NCI-H128 (cell line): Measurements from ENCODE around the gene SMAD7.
"Not testable (repeated sequence)": the region's sequence is repeated elsewhere in the genome, so short reads cannot be mapped to it uniquely, and the experiment has no call there.

Experiments used
- DNase-seq: peaks from one replicate; lab custom pipeline; 2025; ENCODE audit not compliant: unreplicated experiment; lab: John Stamatoyannopoulos, UW

SMAD7 gene

DNA sequence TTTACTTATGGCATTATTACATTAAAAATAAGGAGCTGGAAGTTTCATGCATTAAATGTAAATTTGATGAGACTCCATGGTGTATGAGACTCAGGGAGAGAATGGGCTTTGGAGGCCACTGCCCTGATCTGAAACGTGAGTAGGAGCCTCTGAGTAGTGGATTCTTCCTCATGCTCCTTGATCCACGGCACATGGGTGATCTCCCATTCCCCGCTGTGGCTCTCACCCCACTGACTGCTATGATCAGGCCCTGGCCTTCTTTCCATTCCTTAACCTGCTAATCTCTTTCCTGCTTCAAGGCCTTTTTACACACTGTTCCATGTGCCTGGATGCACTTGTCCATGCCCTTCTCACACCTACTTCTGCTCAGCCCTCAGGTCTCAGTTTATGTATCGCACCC lies 68.4 kb downstream of the SMAD7 start:
- DNase-seq: no peak

DNA sequence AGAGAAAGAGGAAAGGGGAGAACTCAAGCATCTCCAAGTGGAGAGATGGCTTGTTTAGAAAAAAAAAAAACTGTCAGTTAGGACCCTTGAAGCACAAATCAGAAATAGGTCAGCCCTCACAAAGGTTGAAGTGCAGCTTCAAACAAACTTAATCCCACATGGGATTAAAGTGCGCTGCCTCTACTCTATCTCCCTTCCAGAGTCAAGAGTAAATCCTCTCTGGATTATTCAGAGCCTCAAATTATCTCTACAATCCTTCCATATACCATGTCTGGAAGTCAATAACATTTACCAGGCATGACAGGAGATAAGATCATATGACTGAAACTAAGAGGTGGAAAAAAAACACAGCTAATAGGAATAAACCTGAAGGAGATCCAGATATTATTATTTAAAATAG lies 69.8 kb downstream of the SMAD7 start:
- DNase-seq: no peak

DNA sequence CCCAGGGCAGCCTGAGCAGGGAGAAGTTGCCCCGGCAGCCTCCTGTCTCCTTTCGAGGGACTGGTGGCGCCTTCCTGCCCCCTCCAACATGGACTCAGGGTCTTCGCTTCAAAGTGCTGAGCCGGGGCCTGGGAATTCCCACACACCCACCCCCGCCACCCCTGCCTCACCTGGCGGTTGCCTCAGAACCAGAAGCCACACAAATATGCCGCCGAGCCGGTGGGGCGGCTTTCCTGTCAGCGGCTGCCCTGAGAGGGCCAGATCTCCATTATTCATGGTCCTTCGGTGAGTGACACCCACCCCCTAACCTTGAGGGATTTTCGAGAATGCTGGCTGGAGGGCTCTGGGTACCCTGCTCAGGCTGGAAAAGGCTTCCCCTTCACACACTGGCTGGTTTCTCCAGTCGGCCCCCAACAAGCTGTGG lies 71.7 kb downstream of the SMAD7 start:
- no peak for DNase-seq

DNA sequence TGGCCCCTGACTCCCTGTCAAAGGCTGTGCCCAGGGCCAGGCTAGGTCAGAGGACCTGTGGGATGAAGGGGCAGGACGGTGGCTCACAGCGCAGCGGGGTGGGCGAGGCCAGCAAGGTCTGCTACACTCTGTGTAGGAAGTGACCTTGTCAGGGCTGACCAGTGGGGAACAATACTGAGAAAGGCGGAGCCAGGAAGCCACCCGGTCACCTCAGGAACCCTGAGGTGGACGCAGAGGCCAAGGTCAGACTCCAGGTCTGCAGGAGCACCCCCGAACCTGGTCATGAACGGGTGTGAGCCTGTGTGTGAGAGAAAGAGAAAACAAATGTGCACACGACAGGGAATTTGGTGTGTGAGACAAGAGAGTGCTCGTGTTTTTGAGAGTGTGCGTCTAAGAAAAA lies 72.3 kb downstream of the SMAD7 start:
- DNase-seq: no peak

DNA sequence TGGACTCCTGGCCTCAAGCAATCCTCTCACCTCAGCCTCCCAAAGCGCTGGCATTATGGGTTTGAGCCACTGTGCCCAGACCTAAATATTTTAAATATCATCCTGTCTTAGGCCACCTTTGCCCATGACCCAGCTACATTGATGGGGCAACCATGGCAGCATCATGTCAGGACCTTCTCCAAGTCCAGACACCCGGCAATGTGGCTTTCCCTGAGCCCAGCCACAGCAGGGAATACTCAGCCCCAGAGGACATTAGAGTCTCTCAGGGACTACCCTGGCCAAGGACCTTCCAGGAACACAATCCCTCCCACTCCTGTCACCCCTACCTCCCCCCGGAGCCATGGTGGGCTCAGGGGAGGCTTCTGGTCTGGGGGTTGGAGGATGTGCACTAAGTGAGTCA lies 72.8 kb downstream of the SMAD7 start:
- no peak for DNase-seq

DNA sequence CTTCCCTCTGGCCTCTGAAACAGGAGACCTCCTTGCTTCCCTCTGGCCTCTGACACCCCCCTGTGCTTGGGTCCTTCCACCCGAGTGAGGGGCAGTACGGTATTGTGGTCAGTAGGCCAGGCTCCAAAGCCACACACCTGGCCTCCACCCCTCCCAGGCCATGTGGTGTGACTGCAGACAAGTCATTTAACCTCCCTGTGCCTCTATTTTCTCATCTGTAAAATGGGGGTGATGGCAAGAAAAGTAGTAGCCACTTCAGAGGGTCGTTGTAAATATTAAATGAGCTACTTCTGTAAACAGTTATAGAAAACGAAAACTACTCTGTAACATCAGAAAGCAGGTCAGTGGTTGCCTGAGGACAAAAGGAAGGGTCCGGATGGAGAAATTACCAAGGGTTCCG lies 74.2 kb downstream of the SMAD7 start:
- no peak for DNase-seq

DNA sequence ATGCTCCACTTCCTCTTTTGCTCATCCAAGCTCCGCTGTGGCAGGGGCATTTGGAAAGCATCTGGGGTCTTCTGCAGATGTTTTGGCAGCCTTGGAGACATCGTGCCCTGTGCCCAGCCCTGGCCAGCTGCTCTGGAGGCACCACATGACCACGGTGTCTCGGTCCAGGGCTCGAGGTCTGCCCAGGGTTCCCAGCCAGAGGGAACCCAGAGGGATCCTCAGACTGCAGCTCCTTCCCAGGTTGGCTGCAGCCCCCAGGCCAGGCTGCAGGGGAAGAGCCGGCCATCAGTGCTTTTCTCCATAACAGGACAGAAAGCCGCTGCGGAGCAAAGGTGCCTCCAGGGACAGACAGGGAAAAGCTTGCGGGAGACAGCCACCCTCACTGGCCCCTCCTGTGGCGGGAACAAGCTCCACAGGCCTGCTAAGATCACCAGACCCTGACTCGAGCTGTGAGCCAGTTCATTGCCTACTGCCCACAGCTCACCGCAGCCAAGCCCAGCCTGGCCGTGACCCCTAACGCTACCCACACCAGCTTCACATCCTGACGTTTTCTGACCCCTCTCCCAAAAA lies 74.7 kb downstream of the SMAD7 start:
- no peak for DNase-seq

DNA sequence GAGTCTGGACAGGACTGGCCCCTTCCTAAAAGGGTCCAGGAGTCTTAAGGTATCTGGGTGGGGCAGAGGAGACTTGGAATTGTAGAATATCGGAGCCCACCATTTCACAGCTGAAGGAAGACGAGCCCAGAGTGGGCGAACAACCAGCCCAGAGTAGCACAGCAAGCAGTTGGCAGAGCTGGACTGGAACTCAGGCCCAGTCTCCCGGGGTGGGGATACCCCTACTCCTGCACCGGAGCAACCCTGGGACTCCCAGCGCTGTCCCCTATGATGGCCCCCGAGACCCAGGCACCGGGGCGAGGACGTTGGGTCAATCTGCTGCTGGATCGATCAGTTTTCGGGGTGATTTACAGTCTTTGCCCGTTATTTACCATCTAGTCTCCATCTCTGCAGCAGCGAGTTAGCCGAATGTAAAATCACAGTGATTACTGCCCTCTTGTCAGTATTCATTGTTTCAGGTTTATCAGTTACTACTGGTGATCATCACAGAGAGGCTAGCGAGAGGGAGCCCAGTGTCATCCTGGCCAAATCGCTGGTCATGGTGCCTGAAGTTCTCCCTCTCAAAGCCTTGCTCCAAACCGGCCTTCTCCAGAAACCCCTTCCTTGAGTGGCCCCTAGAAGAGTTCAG lies 75.3 kb downstream of the SMAD7 start:
- no peak for DNase-seq

DNA sequence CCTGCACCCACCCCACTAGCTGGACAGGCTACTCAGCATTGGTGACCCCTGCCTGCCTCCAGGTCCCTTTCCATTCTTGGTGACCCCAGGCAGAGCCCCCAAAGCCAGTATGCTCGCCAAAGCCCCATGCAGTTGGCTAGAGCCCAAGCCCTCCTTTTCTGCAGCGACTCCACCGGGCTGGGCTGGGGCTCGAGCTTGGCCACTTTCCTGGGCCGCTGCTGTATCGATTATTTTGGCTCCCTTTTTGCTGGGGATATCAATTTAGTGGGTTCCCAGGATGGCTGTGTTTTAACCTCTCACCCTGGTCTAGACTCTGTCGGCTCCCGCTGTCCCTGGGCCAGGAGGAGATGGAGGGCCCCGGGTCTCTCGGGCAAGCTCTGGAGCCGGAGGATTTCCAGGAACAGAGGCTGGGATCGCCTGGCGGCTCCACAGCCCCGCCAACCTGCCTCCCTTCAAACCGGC lies 76.0 kb downstream of the SMAD7 start:
- no peak for DNase-seq

DNA sequence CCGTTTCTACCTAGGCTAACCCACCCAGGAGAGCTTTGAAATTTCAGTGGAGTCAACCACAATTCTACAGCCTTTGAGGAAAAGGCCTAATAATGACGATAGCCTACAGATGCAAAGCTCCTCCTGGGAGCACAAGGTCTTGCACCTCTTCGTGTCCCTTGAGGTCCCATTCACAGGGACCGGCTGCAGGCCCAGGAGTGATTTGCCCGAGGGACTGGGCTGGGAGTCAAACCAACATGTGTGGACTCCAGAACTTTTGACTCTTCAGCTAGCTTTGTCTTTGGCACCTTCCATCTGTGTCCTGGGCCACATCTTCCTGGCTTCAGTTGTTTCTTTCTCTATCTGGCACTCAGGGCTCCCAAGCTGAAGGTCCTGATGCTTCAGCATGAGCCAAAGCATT lies 76.5 kb downstream of the SMAD7 start:
- DNase-seq: no peak

DNA sequence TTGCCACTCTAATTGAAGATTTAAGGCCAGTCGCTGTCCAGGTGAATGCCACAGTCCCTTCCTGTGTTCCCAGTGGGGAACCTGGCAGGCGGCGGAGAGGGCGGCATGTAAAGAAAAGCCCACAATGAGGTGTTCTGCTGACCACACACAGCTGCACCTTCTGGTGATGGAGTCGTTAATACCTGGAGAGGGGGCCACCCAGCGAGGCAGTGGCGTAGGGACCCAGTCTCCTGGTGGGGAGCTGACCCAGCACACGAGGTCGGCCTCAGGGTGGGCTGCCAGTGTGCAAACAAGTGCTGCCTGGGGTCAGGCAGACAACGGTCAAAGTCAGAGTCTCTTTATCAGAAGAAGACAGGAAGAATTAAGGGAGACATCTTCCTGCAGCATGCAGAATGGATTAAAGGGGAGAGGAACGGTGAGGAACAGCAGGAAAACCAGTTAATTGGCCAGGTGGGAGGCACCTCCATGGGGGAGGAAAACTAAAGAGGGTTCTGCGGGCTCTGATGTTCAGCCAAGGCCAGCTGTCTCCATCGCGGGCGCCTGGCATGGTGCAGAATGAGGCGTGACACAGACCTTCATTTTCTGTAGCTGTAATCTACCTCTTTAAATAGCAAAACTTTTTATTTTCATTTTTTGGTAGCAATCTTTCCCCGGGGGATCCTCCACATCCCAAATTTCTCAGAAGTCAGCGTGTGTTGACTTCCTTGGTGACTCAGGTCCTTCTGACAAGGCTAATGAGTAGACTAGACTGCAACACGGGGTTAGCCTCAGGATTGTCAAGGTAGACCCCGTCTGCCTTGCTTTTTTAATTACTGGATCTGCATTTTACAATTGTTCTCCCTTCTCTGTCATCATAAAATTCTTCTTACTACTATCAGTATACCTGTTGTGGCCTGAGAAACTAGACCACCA lies 78.3 kb downstream of the SMAD7 start:
- no peak for DNase-seq

DNA sequence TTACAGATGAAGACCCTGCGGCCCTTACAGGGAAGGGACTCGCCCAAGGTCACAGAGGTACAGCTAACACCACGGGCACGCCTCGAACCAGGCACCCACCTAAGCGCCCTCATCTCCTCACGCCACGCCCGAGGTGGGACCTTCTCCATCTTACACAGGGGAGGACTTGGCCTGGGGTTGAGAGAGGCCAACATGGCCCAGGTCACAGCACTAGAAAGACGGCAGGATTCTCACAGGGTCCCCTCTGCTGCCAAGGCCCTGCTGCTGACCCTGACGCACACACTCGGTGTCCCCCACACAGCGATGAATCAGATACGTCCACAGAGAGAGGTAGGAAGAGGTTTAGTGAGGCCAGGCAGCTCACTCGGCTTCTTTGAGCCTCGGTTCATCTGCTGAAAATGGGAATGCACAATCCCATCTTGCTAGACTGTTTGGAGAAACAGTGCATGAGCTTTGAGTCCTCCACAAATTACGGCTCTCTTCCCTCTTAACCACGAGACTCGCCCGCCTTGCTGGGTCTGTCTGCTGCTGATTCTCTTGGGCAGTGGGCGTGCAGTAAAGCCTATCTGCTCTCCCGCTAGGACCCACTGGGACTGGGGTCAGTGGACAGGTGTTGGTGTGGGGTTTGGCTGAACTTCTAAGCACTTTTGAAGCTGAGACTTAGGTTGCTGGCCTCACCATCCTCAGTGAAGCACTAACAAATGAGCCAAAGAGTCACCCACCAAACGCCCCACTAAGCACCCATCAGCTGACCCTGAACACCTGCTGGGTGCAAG lies 79.2 kb downstream of the SMAD7 start:
- DNase-seq: no peak

DNA sequence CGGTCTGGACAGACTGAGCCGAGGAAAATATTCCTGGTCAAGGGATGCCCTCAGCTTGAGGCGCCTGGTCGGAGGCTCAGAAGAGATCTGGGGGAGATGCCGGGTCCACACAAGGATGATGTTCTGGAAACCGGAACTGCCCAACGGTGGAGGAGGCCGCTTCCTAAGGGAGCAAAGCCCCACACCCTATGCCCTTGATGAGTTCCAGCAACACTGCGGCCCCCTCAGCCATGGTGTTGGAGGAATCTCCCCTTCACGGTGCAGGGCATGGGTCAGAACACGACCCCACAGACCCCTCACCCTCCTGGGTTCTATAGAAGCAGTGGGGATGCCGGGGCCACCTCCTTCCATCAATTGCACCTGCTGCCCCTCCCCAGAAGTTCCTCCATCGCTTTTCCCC lies 79.8 kb downstream of the SMAD7 start:
- not testable (repeated sequence) for DNase-seq
